ENCODE data around the gene MYH15.

Gene MYH15

GRCh38 chr3:108510496-108510895, at the start of gene MYH15:
MYH15 (minus strand) TSS chr3:108510596; CDS start chr3:108510530, 66 bp downstream.
- DNase-seq, result no peak

- no peak for DNase-seq
Measured at GRCh38 chr3:108555966-108556581, 45.7 kb upstream of the MYH15 start.

- no peak for DNase-seq
Measured at GRCh38 chr3:108554913-108555571, 44.6 kb upstream of the MYH15 start.

- no peak for DNase-seq
Measured at GRCh38 chr3:108554229-108554628, 43.8 kb upstream of the MYH15 start.

GRCh38 chr3:108552267-108553159, 42.1 kb upstream of the MYH15 start:
- DNase-seq, result peak; percentile 61

GRCh38 chr3:108548886-108549285, 38.5 kb upstream of the MYH15 start:
- no peak for DNase-seq

GRCh38 chr3:108548304-108548703, 37.9 kb upstream of the MYH15 start:
- no peak for DNase-seq

GRCh38 chr3:108546692-108547091, 36.3 kb upstream of the MYH15 start:
- no peak for DNase-seq

- DNase-seq, result no peak
Measured at GRCh38 chr3:108546247-108546646, 35.9 kb upstream of the MYH15 start.

- no peak for DNase-seq
Measured at GRCh38 chr3:108538083-108538482, 27.7 kb upstream of the MYH15 start.

GRCh38 chr3:108528459-108529252, 18.3 kb upstream of the MYH15 start:
- DNase-seq, result no peak

- no peak for DNase-seq
Measured at GRCh38 chr3:108527817-108528216, 17.4 kb upstream of the MYH15 start.

GRCh38 chr3:108527109-108527508, 16.7 kb upstream of the MYH15 start:
- DNase-seq, result no peak

GRCh38 chr3:108525971-108526370, 15.6 kb upstream of the MYH15 start:
- DNase-seq, result no peak

GRCh38 chr3:108525256-108525655, 14.9 kb upstream of the MYH15 start:
- DNase-seq, result no peak

- DNase-seq, result no peak
Measured at GRCh38 chr3:108524537-108524936, 14.1 kb upstream of the MYH15 start.

- no peak for DNase-seq
Measured at GRCh38 chr3:108518895-108519294, 8.5 kb upstream of the MYH15 start.

- no peak for DNase-seq
Measured at GRCh38 chr3:108516881-108517280, 6.5 kb upstream of the MYH15 start.

- DNase-seq, result no peak
Measured at GRCh38 chr3:108513961-108514360, 3.6 kb upstream of the MYH15 start.

GRCh38 chr3:108512671-108513070, 2.3 kb upstream of the MYH15 start:
- no peak for DNase-seq

GRCh38 chr3:108511490-108511889, 1.1 kb upstream of the MYH15 start:
- DNase-seq, result no peak

- no peak for DNase-seq
Measured at GRCh38 chr3:108511055-108511454, 659 bp upstream of the MYH15 start.

- DNase-seq, result no peak
Measured at GRCh38 chr3:108509871-108510270, 525 bp downstream of the MYH15 start.

Data from CD4-positive, alpha-beta T cell treated with Interleukin-21 for 1 hour (primary cell).